HCT116 (cell line): ENCODE data around the gene TSPAN15. TPM values are rescaled to one million over a fixed set of nuclear protein-coding genes. Genes with fewer than 3 reads are reported as not detected.

Experiments
- ATAC-seq: fragments of 200-7000 bp; cut with Tn5 transposase; 2 replicates; pipeline ENCODE4 v1.9.1; 2020; ENCODE audit warnings: mild to moderate bottlenecking, moderate library complexity
- BruUV-seq: library from RNA; stranded (reverse); fragments of 400-500 nt; replicated peaks from 2 replicates; lab custom pipeline; 2021; lab: Mats Ljungman, UMichigan
- CTCF ChIA-PET: fragments of 300-600 bp; sonication (Branson Sonifier 250); formaldehyde crosslinking; loops from one replicate; lab custom pipeline; 2021; ENCODE audit warnings: antibody characterized with exemption; lab: Charles Lee
- POLR2A ChIA-PET: fragments of 300-600, 350-600 bp; sonication (Branson Sonifier 250); formaldehyde crosslinking; loops from one replicate; lab custom pipeline; 2021; ENCODE audit warnings: antibody characterized with exemption; lab: Charles Lee
- RAD21 ChIA-PET, 2 experiments: fragments of 300-600 bp; sonication (Branson Sonifier 250); formaldehyde crosslinking; loops; one replicate each; lab custom pipeline; 2023; ENCODE audit warnings: low total read pairs in 2 of 2; ENCODE audit not compliant: uncharacterized antibody in 2 of 2, unreplicated experiment in 2 of 2, low non-redundant PET in 1 of 2; lab: Charles Lee
- DNase-seq: peaks from one replicate; pipeline ENCODE4 v3.0.0-alpha.2; 2010; ENCODE audit warnings: low read depth, low spot score
- H2AFZ ChIP-seq: fragments of 200-600 bp; shearing (Covaris generic), sonication (generic); 2 replicates; pipeline ENCODE4 v1.6.1; 2017; ENCODE audit warnings: low read depth, mixed run types, mixed read lengths, antibody characterized with exemption, low read length; ENCODE audit not compliant: poor library complexity, severe bottlenecking
- H3K27ac ChIP-seq: 2 replicates; pipeline ENCODE4 v1.5.1; 2012; ENCODE audit warnings: low read depth, low read length
- H3K27me3 ChIP-seq: fragments of 200-600 bp; sonication (generic); 2 replicates; pipeline ENCODE4 v1.6.1; 2016; ENCODE audit warnings: mixed run types, low read length, mixed read lengths; ENCODE audit not compliant: insufficient read depth
- H3K36me3 ChIP-seq, 2 experiments: fragments of 200-500 bp in 1 of 2; fragments of 200-600 bp in 1 of 2; sonication (Bioruptor generic) in 1 of 2; sonication (generic) in 1 of 2; 2 replicates each; pipeline versions ENCODE4 v1.5.1 to v1.6.1; 2014 to 2016; ENCODE audit warnings: low read length in 2 of 2, inconsistent platforms in 1 of 2, mixed read lengths in 1 of 2, mixed run types in 1 of 2; ENCODE audit not compliant: insufficient read depth in 2 of 2, control insufficient read depth in 1 of 2
- H3K4me1 ChIP-seq, 2 experiments: fragments of 200-600 bp in 1 of 2; sonication (generic) in 1 of 2; 2 replicates each; pipeline versions ENCODE4 v1.5.1 to v1.6.1; 2012 to 2017; ENCODE audit warnings: low read length in 2 of 2, inconsistent platforms in 1 of 2, mild to moderate bottlenecking in 1 of 2, mixed read lengths in 1 of 2, mixed run types in 1 of 2, moderate library complexity in 1 of 2; ENCODE audit not compliant: insufficient read depth in 2 of 2, control insufficient read depth in 1 of 2
- H3K4me2 ChIP-seq: fragments of 200-600 bp; sonication (generic); 2 replicates; pipeline ENCODE4 v1.6.1; 2017; ENCODE audit warnings: mixed run types, low read length, mixed read lengths
- H3K4me3 ChIP-seq, 2 experiments: fragments of 200-600 bp in 1 of 2; sonication (generic) in 1 of 2; replicated peaks in 1 of 2; 2 replicates each; pipeline ENCODE4 v1.5.1; 2011 to 2016; ENCODE audit warnings: low read length in 2 of 2, control low read depth in 1 of 2, low read depth in 1 of 2, mild to moderate bottlenecking in 1 of 2, mixed read lengths in 1 of 2, mixed run types in 1 of 2
- H3K79me2 ChIP-seq: fragments of 200-600 bp; sonication (generic); 2 replicates; pipeline ENCODE4 v1.6.1; 2017; ENCODE audit warnings: mild to moderate bottlenecking, mixed run types, low read length, moderate library complexity, mixed read lengths; ENCODE audit not compliant: insufficient read depth
- H3K9ac ChIP-seq: fragments of 200-600 bp; sonication (generic); 2 replicates; pipeline ENCODE4 v1.6.1; 2016; ENCODE audit warnings: low read length, mixed read lengths
- H3K9me2 ChIP-seq: fragments of 200-600 bp; sonication (generic), shearing (Covaris generic); 2 replicates; pipeline ENCODE4 v1.6.1; 2017; ENCODE audit warnings: mixed run types, mild to moderate bottlenecking, moderate library complexity; ENCODE audit not compliant: insufficient read depth
- H3K9me3 ChIP-seq, 2 experiments: fragments of 200-500 bp in 1 of 2; fragments of 200-600 bp in 1 of 2; sonication (Bioruptor generic) in 1 of 2; sonication (generic) in 1 of 2; 2 replicates each; pipeline ENCODE4 v1.6.1; 2014 to 2017; ENCODE audit warnings: low read length in 2 of 2, mixed read lengths in 2 of 2, inconsistent platforms in 1 of 2, low read depth in 1 of 2, mild to moderate bottlenecking in 1 of 2, mixed run types in 1 of 2, moderate library complexity in 1 of 2; ENCODE audit not compliant: control insufficient read depth in 1 of 2, insufficient read depth in 1 of 2
- H4K20me1 ChIP-seq: fragments of 200-600 bp; sonication (generic), shearing (Covaris generic); 2 replicates; pipeline ENCODE4 v1.6.1; 2017; ENCODE audit warnings: mixed run types, mild to moderate bottlenecking, moderate library complexity; ENCODE audit not compliant: insufficient read depth
- ATF3 ChIP-seq: IDR thresholded peaks from 2 replicates; pipeline ENCODE4 v1.6.1; 2012
- CEBPB ChIP-seq: IDR thresholded peaks from 2 replicates; pipeline ENCODE4 v1.6.1; 2012; ENCODE audit warnings: low read depth
- CTCF ChIP-seq, 3 experiments: fragments of 200-600 bp in 1 of 3; sonication (generic) in 1 of 3; IDR thresholded peaks in 2 of 3; conservative IDR thresholded peaks in 1 of 3; 2 replicates each; pipeline ENCODE4 v1.5.1; 2012 to 2017; ENCODE audit warnings: low read depth in 2 of 3, low read length in 2 of 3, antibody characterized with exemption in 1 of 3, borderline replicate concordance in 1 of 3, control low read depth in 1 of 3, mild to moderate bottlenecking in 1 of 3, mixed read lengths in 1 of 3, mixed run types in 1 of 3, moderate library complexity in 1 of 3; ENCODE audit not compliant: insufficient read depth in 1 of 3
- EGR1 ChIP-seq: IDR thresholded peaks from 2 replicates; pipeline ENCODE4 v1.6.1; 2012; ENCODE audit warnings: low read depth
- ELF1 ChIP-seq: IDR thresholded peaks from 2 replicates; pipeline ENCODE4 v1.6.1; 2012; ENCODE audit warnings: low read depth, borderline replicate concordance
- EZH2phosphoT487 ChIP-seq: fragments of 200-600 bp; IDR thresholded peaks from 2 replicates; pipeline ENCODE4 v1.6.1; 2018; ENCODE audit warnings: antibody characterized with exemption, borderline replicate concordance
- JUND ChIP-seq: IDR thresholded peaks from 2 replicates; pipeline ENCODE4 v1.6.1; 2012
- POLR2A ChIP-seq: IDR thresholded peaks from 2 replicates; pipeline ENCODE4 v1.7.0; 2011; ENCODE audit warnings: borderline replicate concordance; ENCODE audit not compliant: insufficient read depth, insufficient read length; ENCODE audit errors: extremely low read depth
- RAD21 ChIP-seq: IDR thresholded peaks from 2 replicates; pipeline ENCODE4 v1.6.1; 2012; ENCODE audit warnings: low read depth, mild to moderate bottlenecking
- SP1 ChIP-seq: IDR thresholded peaks from 2 replicates; pipeline ENCODE4 v1.6.1; 2012; ENCODE audit warnings: low read depth
- SRF ChIP-seq: IDR thresholded peaks from 2 replicates; pipeline ENCODE4 v1.6.1; 2012; ENCODE audit warnings: low read depth
- YY1 ChIP-seq: IDR thresholded peaks from 2 replicates; pipeline ENCODE4 v1.6.1; 2011; ENCODE audit warnings: low read length, low read depth, moderate library complexity, mild to moderate bottlenecking; ENCODE audit not compliant: insufficient replicate concordance; ENCODE audit errors: extremely low read depth
- ZBTB33 ChIP-seq: IDR thresholded peaks from 2 replicates; pipeline ENCODE4 v1.6.1; 2011; ENCODE audit warnings: mild to moderate bottlenecking, low read length, moderate library complexity; ENCODE audit not compliant: insufficient replicate concordance; ENCODE audit errors: extremely low read depth
- ZFX ChIP-seq: fragments of 450-650 bp; IDR thresholded peaks from 2 replicates; pipeline ENCODE4 v1.6.1; 2017
- intact Hi-C: fragments of 100-400 bp; cut with micrococcal nuclease; formaldehyde crosslinking; loops from 2 replicates; pipeline ENCODE4 v1.10.0; 2022
- total RNA-seq: library from RNA; stranded (reverse); gene quantifications from one replicate; pipeline ENCODE4 v1.2.1, GENCODE V29; 2021; ENCODE audit not compliant: unreplicated experiment

The TSPAN15 gene
- total RNA-seq, 1 experiment from 2014 or later = 16.0 TPM

- Histone ChIP-seq H3K4me2 (no peak overlapping the region), H3K9me2 (no peaks in the 10 kb centered on the region), H3K27ac (no peak overlapping the region), H4K20me1 (no peaks in the 10 kb centered on the region), H3K4me1 (peaks cover 9 to 16% of the 10 kb centered on the region in 2 experiments), H3K27me3 (no peaks in the 10 kb centered on the region), H3K4me3 (no peak overlapping the region), H2AFZ (no peak overlapping the region), H3K9me3 (no peaks in the 10 kb centered on the region), H3K9ac (no peak overlapping the region), H3K36me3 (no peaks in the 10 kb centered on the region), H3K79me2 (no peaks in the 10 kb centered on the region)
- ChIA-PET POLR2A (no interaction called here), RAD21 (no interaction called here), CTCF (interaction anchor here (4.4 kb wide), 1 partner anchor 102 kb away, joined by 46 read pairs; no protein-coding TSS in a partner anchor)
- DNase-seq = no peak
- BruUV-seq = no TSS peak
- ATAC-seq = no peak
- intact Hi-C loops = no loop called here
- TF ChIP-seq ATF3 (no peak), SP1 (no peak), YY1 (no peak), JUND (no peak), ELF1 (no peak), EGR1 (no peak)
Observed at GRCh38 chr10:69405221-69405620, 46.0 kb upstream of the TSPAN15 start.

- Histone ChIP-seq H3K9me2 (no peaks in the 10 kb centered on the region), H3K4me1 (peaks cover 9 to 16% of the 10 kb centered on the region in 2 experiments), H3K27ac (no peak overlapping the region), H2AFZ (no peak overlapping the region), H3K9ac (no peak overlapping the region), H4K20me1 (no peaks in the 10 kb centered on the region), H3K9me3 (no peaks in the 10 kb centered on the region), H3K4me3 (no peak overlapping the region), H3K79me2 (no peaks in the 10 kb centered on the region)
- intact Hi-C loops = no loop called here
- BruUV-seq = no TSS peak
- RAD21 ChIA-PET = no interaction called here
- no peak for DNase-seq
- POLR2A ChIA-PET = no interaction called here
- TF ChIP-seq YY1 = no peak
- TF ChIP-seq SP1 = no peak
- no peak for TF ChIP-seq ZBTB33
- TF ChIP-seq SRF = no peak
- TF ChIP-seq CTCF (IDR thresholded peaks at IDR 0.05 in 2 of 3, conservative IDR thresholded peaks at IDR 0.05 in 1 of 3; ENCODE audit: borderline replicate concordance in 1 of 3, insufficient read depth in 1 of 3, low read depth in 2 of 3, low read length in 2 of 3) = no peak
- no peak for TF ChIP-seq EZH2phosphoT487
- no peak for TF ChIP-seq POLR2A
- TF ChIP-seq CEBPB = no peak
- no peak for TF ChIP-seq JUND
- no peak for TF ChIP-seq ZFX
- TF ChIP-seq RAD21 = no peak
- TF ChIP-seq EGR1 = no peak
- TF ChIP-seq, all 23 proteins: peak for 0
- H3K36me3 ChIP-seq = no peaks in the 10 kb centered on the region
- no peak overlapping the region for H3K4me2 ChIP-seq
- H3K27me3 ChIP-seq = no peaks in the 10 kb centered on the region
- CTCF ChIA-PET = interaction anchor here (2.8 to 4.4 kb wide), 4 partner anchors 14 to 231 kb away, joined by 16 to 46 read pairs (median 18); no protein-coding TSS in a partner anchor
- ATAC-seq = no peak
Observed at GRCh38 chr10:69406302-69406811, 44.9 kb upstream of the TSPAN15 start.
